ENCODE results near the gene CFH. TPM values are rescaled to one million over a fixed set of nuclear protein-coding genes. Genes with fewer than 3 reads are reported as not detected.
A peak's percentile ranks its signal among the peaks of the same experiment; 100 is the strongest.

Gene CFH
- total and polyA plus RNA-seq, 2 donors (not counting 3 experiments of a cell fraction or from before 2014, with no cell fraction given) = 20.7 to 25.3 TPM

DNA sequence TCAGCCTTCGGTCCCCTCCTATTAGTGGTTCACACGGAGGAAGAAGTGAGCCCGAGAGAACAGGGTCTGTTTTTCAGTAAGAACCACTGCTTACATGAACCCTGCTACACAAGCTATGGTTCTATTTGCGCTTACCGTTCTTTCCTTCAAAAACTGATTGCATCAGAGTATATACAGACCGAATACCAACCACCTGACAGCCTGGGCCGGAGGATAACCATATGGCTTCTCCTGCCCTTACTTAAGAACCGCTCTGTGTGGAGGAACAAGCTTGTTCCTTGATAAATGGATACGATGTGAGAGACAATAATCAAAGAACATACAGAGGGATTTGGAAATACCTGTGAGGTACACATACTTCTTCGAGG lies 42.5 kb upstream of the CFH start:
- no peak for FAIRE-seq
- peaks cover 10% of the 10 kb centered on the region for H3K4me1 ChIP-seq (ENCODE audit: control insufficient read depth, extremely low read depth, insufficient read depth, low read length)

More for the DNA sequence above, 42.5 kb upstream of the CFH start:
- Histone ChIP-seq H3K9ac (replicated peaks; ENCODE audit: extremely low read depth, insufficient read depth, low read length) (no peak overlapping the region), H3K36me3 (ENCODE audit: control insufficient read depth in 2 of 2, extremely low read depth in 1 of 2, insufficient read depth in 2 of 2, low read length in 2 of 2) (no peaks in the 10 kb centered on the region), H3K9me3 (replicated peaks; ENCODE audit: control insufficient read depth, insufficient read depth, low read length) (no peaks in the 10 kb centered on the region), H3K27me3 (ENCODE audit: control insufficient read depth in 2 of 2, insufficient read depth in 2 of 2, low read length in 2 of 2) (no peaks in the 10 kb centered on the region), H3K27ac (ENCODE audit: insufficient read depth, low read depth, low read length) (no peak overlapping the region), H3K79me2 (ENCODE audit: control insufficient read depth, insufficient read depth, low read length) (no peaks in the 10 kb centered on the region), H3K4me3 (replicated peaks in 1 of 3; ENCODE audit: insufficient read depth in 1 of 3, low read depth in 1 of 3, low read length in 3 of 3) (peak overlapping the region in 2 of 3 experiments; percentile 69 to 79), H4K20me1 (replicated peaks; ENCODE audit: control insufficient read depth, extremely low read depth, insufficient read depth, low read length) (no peaks in the 10 kb centered on the region), H3K9me1 (replicated peaks; ENCODE audit: control insufficient read depth, extremely low read depth, insufficient read depth, low read length) (no peaks in the 10 kb centered on the region), H3K4me2 (ENCODE audit: insufficient read depth, low read length) (peak overlapping the region; percentile 4), H2AFZ (ENCODE audit: low read depth, low read length) (peak overlapping the region; percentile 88)
- CTCF ChIA-PET = interaction anchor here (0.8 to 1.4 kb wide), 4 partner anchors 67 to 254 kb away, joined by 3 to 9 read pairs (median 4); no protein-coding TSS in a partner anchor
- dilution Hi-C loops (cut with MboI; ENCODE audit: extremely low pct_ligation_motif_present, low sequenced_read_pairs) (no loop called here), intact Hi-C loops (cut with micrococcal nuclease) (loop anchor here (5.0 kb wide), 2 partner anchors 122 to 252 kb away; no protein-coding TSS in a partner anchor)
- no TSS peak for BruUV-seq (replicated peaks)
- POLR2A ChIA-PET = no interaction called here
- TF ChIP-seq JUN (IDR thresholded peaks at IDR 0.05; ENCODE audit: borderline replicate concordance, insufficient read depth, insufficient read length, low read depth) = no peak
- no peak for TF ChIP-seq EZH2 (IDR thresholded peaks at IDR 0.05; ENCODE audit: borderline replicate concordance, low read depth, low read length, severe bottlenecking)
- TF ChIP-seq POLR2AphosphoS5 (IDR thresholded peaks at IDR 0.05; ENCODE audit: insufficient read depth, low read depth, low read length) = no peak
- TF ChIP-seq GATA2 (IDR thresholded peaks at IDR 0.05; ENCODE audit: insufficient read depth, insufficient read length, low read depth, low read length) = no peak
- no peak for TF ChIP-seq FOS (IDR thresholded peaks at IDR 0.05; ENCODE audit: borderline replicate concordance, insufficient read depth, low read length)
- TF ChIP-seq, protein P1, sequence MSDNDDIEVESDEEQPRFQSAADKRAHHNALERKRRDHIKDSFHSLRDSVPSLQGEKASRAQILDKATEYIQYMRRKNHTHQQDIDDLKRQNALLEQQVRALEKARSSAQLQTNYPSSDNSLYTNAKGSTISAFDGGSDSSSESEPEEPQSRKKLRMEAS (IDR thresholded peaks at IDR 0.05; ENCODE audit: insufficient read depth, insufficient read length) = no peak
- no peak for TF ChIP-seq MYC (IDR thresholded peaks at IDR 0.05; ENCODE audit: low read depth, low read length)
- TF ChIP-seq, protein P2, sequence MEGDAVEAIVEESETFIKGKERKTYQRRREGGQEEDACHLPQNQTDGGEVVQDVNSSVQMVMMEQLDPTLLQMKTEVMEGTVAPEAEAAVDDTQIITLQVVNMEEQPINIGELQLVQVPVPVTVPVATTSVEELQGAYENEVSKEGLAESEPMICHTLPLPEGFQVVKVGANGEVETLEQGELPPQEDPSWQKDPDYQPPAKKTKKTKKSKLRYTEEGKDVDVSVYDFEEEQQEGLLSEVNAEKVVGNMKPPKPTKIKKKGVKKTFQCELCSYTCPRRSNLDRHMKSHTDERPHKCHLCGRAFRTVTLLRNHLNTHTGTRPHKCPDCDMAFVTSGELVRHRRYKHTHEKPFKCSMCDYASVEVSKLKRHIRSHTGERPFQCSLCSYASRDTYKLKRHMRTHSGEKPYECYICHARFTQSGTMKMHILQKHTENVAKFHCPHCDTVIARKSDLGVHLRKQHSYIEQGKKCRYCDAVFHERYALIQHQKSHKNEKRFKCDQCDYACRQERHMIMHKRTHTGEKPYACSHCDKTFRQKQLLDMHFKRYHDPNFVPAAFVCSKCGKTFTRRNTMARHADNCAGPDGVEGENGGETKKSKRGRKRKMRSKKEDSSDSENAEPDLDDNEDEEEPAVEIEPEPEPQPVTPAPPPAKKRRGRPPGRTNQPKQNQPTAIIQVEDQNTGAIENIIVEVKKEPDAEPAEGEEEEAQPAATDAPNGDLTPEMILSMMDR (IDR thresholded peaks at IDR 0.05; ENCODE audit: extremely low read depth in 1 of 2, insufficient read depth in 1 of 2, low read depth in 1 of 2, low read length in 2 of 2) = no peak
- no peak for TF ChIP-seq POLR2A (IDR thresholded peaks at IDR 0.05; ENCODE audit: low read depth, low read length)
- DNase-seq (ENCODE audit: low read depth, low spot score) = no peak

All from endothelial cell of umbilical vein (primary cell).